ENCODE data around the gene ZNF700. TPM values are rescaled to one million over a fixed set of nuclear protein-coding genes. Genes with fewer than 3 reads are reported as not detected.
"Not testable (repeated sequence)": the region's sequence is repeated elsewhere in the genome, so short reads cannot be mapped to it uniquely, and the experiment has no call there.

Gene ZNF700
- total RNA-seq, 2 experiments from 2014 or later, result 13.3 to 14.5 TPM

DNA sequence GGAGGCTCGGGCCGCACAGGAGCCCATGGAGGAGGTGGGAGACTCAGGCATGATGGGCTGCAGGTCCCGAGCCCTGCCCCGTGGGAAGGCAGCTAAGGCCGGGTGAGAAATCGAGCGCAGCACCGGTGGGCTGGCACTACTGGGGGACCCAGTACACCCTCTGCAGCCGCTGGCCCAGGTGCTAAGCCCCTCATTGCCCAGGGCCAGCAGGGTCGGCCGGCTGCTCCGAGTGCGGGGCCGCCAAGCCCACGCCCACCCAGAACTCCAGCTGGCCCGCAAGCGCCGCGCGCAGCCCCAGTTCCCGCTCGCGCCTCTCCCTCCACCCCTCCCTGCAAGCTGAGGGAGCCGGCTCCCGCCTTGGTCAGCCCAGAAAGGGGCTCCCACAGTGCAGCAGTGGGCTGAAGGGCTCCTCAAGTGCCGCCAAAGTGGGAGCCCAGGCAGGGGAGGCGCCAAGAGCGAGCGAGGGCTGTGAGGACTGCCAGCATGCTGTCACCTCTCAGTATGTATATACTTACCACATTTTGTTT is 16.5 kb downstream of the ZNF700 start:
- POLR2A ChIA-PET, DNase-seq, H3K4me1 Mint-ChIP-seq, CTCF ChIA-PET, H3K4me3 Mint-ChIP-seq, H3K27ac Mint-ChIP-seq, ATAC-seq, H3K27me3 Mint-ChIP-seq: not testable (repeated sequence)
- intact Hi-C loops (cut with DNase I, micrococcal nuclease), result loop anchor here in 1 of 2 experiments (10.0 kb wide), 2 partner anchors 157 to 583 kb away; no protein-coding TSS in a partner anchor
- Mint-ChIP-seq H3K9me3 (ENCODE audit: low read depth) (peaks cover 55% of the 10 kb centered on the region), H3K36me3 (ENCODE audit: low read depth) (peaks cover 90% of the 10 kb centered on the region)

DNA sequence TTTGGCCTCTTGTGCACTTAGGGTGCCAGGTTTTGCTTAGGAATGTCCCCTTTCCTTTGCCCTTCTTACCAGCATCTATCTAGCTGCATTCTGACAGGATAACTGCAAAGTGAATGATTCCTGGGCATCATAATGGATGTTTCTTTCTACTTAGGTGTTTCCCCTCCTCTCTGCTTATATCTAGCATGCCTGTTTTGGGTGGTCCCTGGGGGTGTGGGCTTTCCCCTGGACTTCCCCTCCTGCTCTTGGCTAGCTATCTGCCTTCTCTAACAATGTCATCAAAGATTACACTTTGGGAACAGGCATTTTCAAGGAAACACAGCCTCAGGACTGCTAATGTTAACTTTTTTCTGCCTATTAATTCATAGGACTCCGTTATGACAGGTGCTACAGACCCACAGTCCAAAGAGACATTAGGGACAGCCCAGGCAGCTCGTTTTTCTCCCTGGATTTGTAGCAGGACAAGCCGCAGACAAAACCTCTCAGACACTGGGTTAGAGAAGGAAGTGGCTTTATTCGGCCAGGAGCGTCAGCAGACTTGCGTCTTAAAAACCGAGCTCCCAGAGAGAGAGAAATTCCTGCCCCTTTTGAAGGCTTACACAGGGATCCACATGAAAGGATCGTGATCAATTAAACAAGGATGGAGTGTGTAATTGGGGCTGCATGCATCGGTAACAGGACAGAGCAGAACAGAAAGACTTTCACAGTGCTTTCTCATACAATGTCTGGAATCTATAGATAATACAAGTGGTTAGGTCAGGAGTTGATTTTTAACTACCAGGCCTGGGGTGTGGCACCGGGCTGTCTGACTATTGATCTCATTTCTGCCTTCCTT is 17.3 kb downstream of the ZNF700 start:
- ChIA-PET CTCF (interaction anchor here (2.3 kb wide), 1 partner anchor 18 kb away, joined by 11 read pairs; the partner anchor contains the start of gene ZNF700), POLR2A (no interaction called here)
- Mint-ChIP-seq H3K27ac (no peak overlapping the region), H3K36me3 (ENCODE audit: low read depth) (peaks cover 90% of the 10 kb centered on the region), H3K9me3 (ENCODE audit: low read depth) (peaks cover 56% of the 10 kb centered on the region), H3K27me3 (no peaks in the 10 kb centered on the region), H3K4me3 (no peak overlapping the region), H3K4me1 (no peaks in the 10 kb centered on the region)
- DNase-seq (no peak), ATAC-seq (no peak)
- intact Hi-C loops (cut with DNase I, micrococcal nuclease), result loop anchor here in 1 of 2 experiments (10.0 kb wide), 2 partner anchors 157 to 583 kb away; no protein-coding TSS in a partner anchor

GRCh38 chr19:11942843-11943108 is 17.9 kb downstream of the ZNF700 start:
- ChIA-PET CTCF (interaction anchor here (2.3 kb wide), 1 partner anchor 19 kb away, joined by 11 read pairs; the partner anchor contains the start of gene ZNF700), POLR2A (no interaction called here)
- Mint-ChIP-seq H3K9me3 (ENCODE audit: low read depth) (peaks cover 60% of the 10 kb centered on the region), H3K27ac (no peak overlapping the region), H3K4me1 (no peaks in the 10 kb centered on the region), H3K27me3 (no peaks in the 10 kb centered on the region), H3K4me3 (no peak overlapping the region), H3K36me3 (ENCODE audit: low read depth) (peaks cover 93% of the 10 kb centered on the region)
- intact Hi-C loops (cut with DNase I, micrococcal nuclease), result loop anchor here in 1 of 2 experiments (10.0 kb wide), 2 partner anchors 158 to 582 kb away; no protein-coding TSS in a partner anchor
- DNase-seq (no peak), ATAC-seq (no peak)

GRCh38 chr19:11944656-11945055 is 19.7 kb downstream of the ZNF700 start:
- peaks cover 67% of the 10 kb centered on the region for H3K9me3 Mint-ChIP-seq (ENCODE audit: low read depth)
- no peak overlapping the region for H3K4me3 Mint-ChIP-seq
- peaks cover 97% of the 10 kb centered on the region for H3K36me3 Mint-ChIP-seq (ENCODE audit: low read depth)
- DNase-seq (no peak), ATAC-seq (no peak)
- no peaks in the 10 kb centered on the region for H3K4me1 Mint-ChIP-seq
- POLR2A ChIA-PET, result no interaction called here
- H3K27me3 Mint-ChIP-seq, result no peaks in the 10 kb centered on the region
- intact Hi-C loops (cut with DNase I, micrococcal nuclease), result loop anchor here in 1 of 2 experiments (10.0 kb wide), 2 partner anchors 160 to 580 kb away; no protein-coding TSS in a partner anchor
- CTCF ChIA-PET, result interaction anchor here (0.6 to 2.3 kb wide), 4 partner anchors 10 to 21 kb away, joined by 3 to 5 read pairs (median 3); no protein-coding TSS in a partner anchor
- H3K27ac Mint-ChIP-seq, result no peak overlapping the region

GRCh38 chr19:11948646-11949045 is 23.7 kb downstream of the ZNF700 start:
- ATAC-seq (no peak), DNase-seq (no peak)
- Mint-ChIP-seq H3K4me3 (no peak overlapping the region), H3K4me1 (no peaks in the 10 kb centered on the region), H3K36me3 (ENCODE audit: low read depth) (peaks cover 91% of the 10 kb centered on the region), H3K9me3 (ENCODE audit: low read depth) (peaks cover 68% of the 10 kb centered on the region), H3K27ac (no peak overlapping the region), H3K27me3 (no peaks in the 10 kb centered on the region)
- POLR2A ChIA-PET, result no interaction called here
- CTCF ChIA-PET, result no interaction called here
- intact Hi-C loops (cut with DNase I, micrococcal nuclease), result loop anchor here in 1 of 2 experiments (10.0 kb wide), 2 partner anchors 164 to 576 kb away; no protein-coding TSS in a partner anchor

DNA sequence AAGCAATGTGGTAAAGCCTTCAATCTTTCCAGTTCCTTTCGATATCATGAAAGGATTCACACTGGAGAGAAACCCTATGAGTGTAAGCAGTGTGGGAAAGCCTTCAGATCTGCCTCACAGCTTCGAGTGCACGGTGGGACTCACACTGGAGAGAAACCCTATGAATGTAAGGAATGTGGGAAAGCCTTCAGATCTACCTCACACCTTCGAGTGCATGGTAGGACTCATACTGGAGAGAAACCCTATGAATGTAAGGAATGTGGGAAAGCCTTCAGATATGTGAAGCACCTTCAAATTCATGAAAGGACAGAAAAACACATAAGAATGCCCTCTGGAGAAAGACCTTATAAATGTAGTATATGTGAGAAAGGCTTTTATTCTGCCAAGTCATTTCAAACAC is 24.3 kb downstream of the ZNF700 start:
- DNase-seq, result no peak
- ATAC-seq, result no peak
- no peak overlapping the region for H3K27ac Mint-ChIP-seq
- no peaks in the 10 kb centered on the region for H3K4me1 Mint-ChIP-seq
- ChIA-PET POLR2A (no interaction called here), CTCF (no interaction called here)
- intact Hi-C loops (cut with DNase I, micrococcal nuclease), result loop anchor here in 1 of 2 experiments (10.0 kb wide), 2 partner anchors 164 to 576 kb away; no protein-coding TSS in a partner anchor
- H3K36me3 Mint-ChIP-seq (ENCODE audit: low read depth), result peaks cover 89% of the 10 kb centered on the region
- no peaks in the 10 kb centered on the region for H3K27me3 Mint-ChIP-seq
- no peak overlapping the region for H3K4me3 Mint-ChIP-seq
- peaks cover 67% of the 10 kb centered on the region for H3K9me3 Mint-ChIP-seq (ENCODE audit: low read depth)

DNA sequence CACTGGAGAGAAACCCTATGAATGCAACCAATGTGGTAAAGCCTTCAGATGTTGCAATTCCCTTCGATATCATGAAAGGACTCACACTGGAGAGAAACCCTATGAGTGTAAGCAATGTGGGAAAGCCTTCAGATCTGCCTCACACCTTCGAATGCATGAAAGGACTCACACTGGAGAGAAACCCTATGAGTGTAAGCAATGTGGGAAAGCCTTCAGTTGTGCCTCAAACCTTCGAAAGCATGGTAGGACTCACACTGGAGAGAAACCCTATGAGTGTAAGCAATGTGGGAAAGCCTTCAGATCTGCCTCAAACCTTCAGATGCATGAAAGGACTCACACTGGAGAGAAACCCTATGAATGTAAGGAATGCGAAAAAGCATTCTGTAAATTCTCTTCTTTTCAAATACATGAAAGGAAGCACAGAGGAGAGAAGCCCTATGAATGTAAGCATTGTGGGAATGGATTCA is 24.7 kb downstream of the ZNF700 start:
- H3K27me3 Mint-ChIP-seq, H3K4me1 Mint-ChIP-seq, POLR2A ChIA-PET, DNase-seq, ATAC-seq, CTCF ChIA-PET, H3K27ac Mint-ChIP-seq: not testable (repeated sequence)
- Mint-ChIP-seq H3K9me3 (ENCODE audit: low read depth) (peaks cover 64% of the 10 kb centered on the region), H3K36me3 (ENCODE audit: low read depth) (peaks cover 86% of the 10 kb centered on the region), H3K4me3 (peak overlapping the region; percentile 31)
- intact Hi-C loops (cut with DNase I, micrococcal nuclease), result loop anchor here in 1 of 2 experiments (10.0 kb wide), 2 partner anchors 165 to 575 kb away; no protein-coding TSS in a partner anchor

GRCh38 chr19:11950312-11950711 is 25.4 kb downstream of the ZNF700 start:
- Mint-ChIP-seq H3K4me1 (no peaks in the 10 kb centered on the region), H3K27ac (no peak overlapping the region), H3K27me3 (no peaks in the 10 kb centered on the region), H3K36me3 (ENCODE audit: low read depth) (peaks cover 82% of the 10 kb centered on the region), H3K4me3 (no peak overlapping the region), H3K9me3 (ENCODE audit: low read depth) (peaks cover 63% of the 10 kb centered on the region)
- CTCF ChIA-PET, result no interaction called here
- POLR2A ChIA-PET, result no interaction called here
- intact Hi-C loops (cut with DNase I, micrococcal nuclease), result no loop called here
- ATAC-seq (no peak), DNase-seq (no peak)

GRCh38 chr19:11963566-11964355 is 38.9 kb downstream of the ZNF700 start:
- ATAC-seq, result peak; percentile 51
- no peaks in the 10 kb centered on the region for H3K9me3 Mint-ChIP-seq (ENCODE audit: low read depth)
- no peaks in the 10 kb centered on the region for H3K27me3 Mint-ChIP-seq
- intact Hi-C loops (cut with DNase I, micrococcal nuclease), result loop anchor here (1.0 kb wide), 9 partner anchors 25 to 178 kb away; partner anchors contain the start of genes ZNF700 (in 2 of the 2), ZNF20 (in 1 of the 2), ZNF491 (in 1 of the 2) and ZNF878 (in 1 of the 2)
- peak; percentile 86 for DNase-seq
- no peaks in the 10 kb centered on the region for H3K36me3 Mint-ChIP-seq (ENCODE audit: low read depth)
- H3K4me1 Mint-ChIP-seq, result peaks cover 20% of the 10 kb centered on the region
- peak overlapping the region; percentile 84 for H3K4me3 Mint-ChIP-seq
- H3K27ac Mint-ChIP-seq, result peak overlapping the region; percentile 67
- CTCF ChIA-PET, result interaction anchor here (0.6 to 3.5 kb wide), 24 partner anchors 10 to 510 kb away, joined by 3 to 40 read pairs (median 5); partner anchors contain the start of genes ZNF433, ZNF491, ZNF700 and ZNF878
- POLR2A ChIA-PET, result no interaction called here

DNA sequence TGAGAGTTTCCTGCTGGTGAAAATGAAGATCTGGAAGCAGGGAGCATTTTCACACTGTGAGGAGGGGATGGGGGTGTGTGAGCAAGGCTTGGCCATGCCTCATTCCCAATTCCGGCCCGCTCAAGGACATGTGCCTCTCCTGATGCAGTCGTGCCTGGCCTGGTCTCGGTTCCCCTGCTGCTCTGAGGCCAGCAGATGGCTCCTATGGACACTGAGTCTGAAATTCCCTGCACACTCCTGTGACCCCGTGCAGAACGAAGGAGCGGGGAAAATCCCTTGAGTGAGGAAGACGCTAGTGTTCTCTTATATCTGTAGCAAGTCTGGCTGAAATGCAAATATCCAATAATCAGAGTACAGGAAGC is 39.6 kb downstream of the ZNF700 start:
- Mint-ChIP-seq H3K4me3 (peak overlapping the region; percentile 84), H3K9me3 (ENCODE audit: low read depth) (no peaks in the 10 kb centered on the region), H3K27me3 (no peaks in the 10 kb centered on the region), H3K36me3 (ENCODE audit: low read depth) (no peaks in the 10 kb centered on the region), H3K27ac (peak overlapping the region; percentile 67), H3K4me1 (peaks cover 20% of the 10 kb centered on the region)
- POLR2A ChIA-PET, result interaction anchor here (0.5 kb wide), 1 partner anchor 25 kb away, joined by 3 read pairs; no protein-coding TSS in a partner anchor
- CTCF ChIA-PET, result interaction anchor here (0.6 to 3.5 kb wide), 19 partner anchors 10 to 509 kb away, joined by 3 to 40 read pairs (median 4); partner anchors contain the start of genes ZNF20, ZNF433, ZNF491 and ZNF700
- ATAC-seq (peak; percentile 34), DNase-seq (no peak)
- intact Hi-C loops (cut with DNase I, micrococcal nuclease), result loop anchor here (1.0 kb wide), 9 partner anchors 24 to 177 kb away; partner anchors contain the start of genes ZNF700 (in 2 of the 2), ZNF20 (in 1 of the 2), ZNF491 (in 1 of the 2) and ZNF878 (in 1 of the 2)
